Astrocyte (in vitro differentiated cells and primary cell): Measurements from ENCODE around the gene JMJD1C. TPM values are rescaled to one million over a fixed set of nuclear protein-coding genes. Genes with fewer than 3 reads are reported as not detected.

Experiments
- DNase-seq: peaks from one replicate; pipeline ENCODE4 v3.0.0-alpha.2; 2010; ENCODE audit warnings: low read depth
- FAIRE-seq: peaks from 2 replicates; lab custom pipeline; 2011; peaks lifted over from hg19 to GRCh38; lab: Jason Lieb, UNC
- H2AFZ ChIP-seq: 2 replicates; pipeline ENCODE4 v1.6.0; 2012; ENCODE audit warnings: low read depth, low read length, inconsistent platforms
- H3K27ac ChIP-seq: 2 replicates; pipeline ENCODE4 v1.5.1; 2011; ENCODE audit warnings: low read depth, low read length, inconsistent platforms
- H3K27me3 ChIP-seq: 2 replicates; pipeline ENCODE4 v1.6.0; 2011; ENCODE audit warnings: low read length, inconsistent platforms; ENCODE audit not compliant: insufficient read depth
- H3K36me3 ChIP-seq: 2 replicates; pipeline ENCODE4 v1.5.1; 2011; ENCODE audit warnings: low read length, inconsistent platforms; ENCODE audit not compliant: insufficient read depth
- H3K4me1 ChIP-seq: 2 replicates; pipeline ENCODE4 v1.5.1; 2011; ENCODE audit warnings: low read length, inconsistent platforms; ENCODE audit not compliant: insufficient read depth
- H3K4me2 ChIP-seq: 2 replicates; pipeline ENCODE4 v1.6.0; 2012; ENCODE audit warnings: low read length, inconsistent platforms
- H3K4me3 ChIP-seq: 2 replicates; pipeline ENCODE4 v1.5.1; 2011; ENCODE audit warnings: low read depth, mild to moderate bottlenecking, low read length, inconsistent platforms; ENCODE audit not compliant: insufficient read depth
- H3K79me2 ChIP-seq: 2 replicates; pipeline ENCODE4 v1.6.0; 2012; ENCODE audit warnings: mild to moderate bottlenecking, low read length, inconsistent platforms; ENCODE audit not compliant: insufficient read depth
- H3K9ac ChIP-seq: 2 replicates; pipeline ENCODE4 v1.6.0; 2012; ENCODE audit warnings: mild to moderate bottlenecking, low read length, inconsistent platforms
- H3K9me3 ChIP-seq: 2 replicates; pipeline ENCODE4 v1.5.1; 2012; ENCODE audit warnings: low read depth, mild to moderate bottlenecking, low read length, inconsistent platforms; ENCODE audit not compliant: insufficient read depth
- H4K20me1 ChIP-seq: 2 replicates; pipeline ENCODE4 v1.6.0; 2012; ENCODE audit warnings: low read length, inconsistent platforms; ENCODE audit not compliant: insufficient read depth
- H3K27ac Mint-ChIP-seq: one replicate; pipeline ENCODE4 v1.8.0; 2021; ENCODE audit warnings: mild to moderate bottlenecking, mixed read lengths; ENCODE audit not compliant: unreplicated experiment
- H3K27me3 Mint-ChIP-seq: one replicate; pipeline ENCODE4 v1.8.0; 2021; ENCODE audit warnings: low read depth, mixed read lengths; ENCODE audit not compliant: unreplicated experiment
- H3K36me3 Mint-ChIP-seq: one replicate; pipeline ENCODE4 v1.8.0; 2021; ENCODE audit warnings: low read depth, mixed read lengths; ENCODE audit not compliant: unreplicated experiment
- H3K4me1 Mint-ChIP-seq: one replicate; pipeline ENCODE4 v1.8.0; 2021; ENCODE audit warnings: low read depth, mixed read lengths; ENCODE audit not compliant: unreplicated experiment
- H3K4me3 Mint-ChIP-seq: one replicate; pipeline ENCODE4 v1.8.0; 2021; ENCODE audit warnings: mild to moderate bottlenecking, moderate library complexity, mixed read lengths; ENCODE audit not compliant: unreplicated experiment
- H3K9me3 Mint-ChIP-seq: one replicate; pipeline ENCODE4 v1.8.0; 2021; ENCODE audit warnings: mild to moderate bottlenecking, mixed read lengths; ENCODE audit not compliant: unreplicated experiment
- CTCF ChIP-seq: IDR thresholded peaks from 2 replicates; pipeline ENCODE4 v1.5.1; 2011; ENCODE audit warnings: low read depth, mild to moderate bottlenecking, inconsistent platforms, low read length, moderate library complexity; ENCODE audit not compliant: insufficient read depth
- EZH2 ChIP-seq: IDR thresholded peaks from 2 replicates; pipeline ENCODE4 v1.6.1; 2012; ENCODE audit warnings: mild to moderate bottlenecking, low read length, inconsistent platforms; ENCODE audit not compliant: insufficient read depth
- total RNA-seq: library from RNA; stranded (reverse); gene quantifications from 2 replicates; pipeline ENCODE4 v1.2.1, GENCODE V29; 2021

Gene JMJD1C
- total RNA-seq, 1 donor from 2014 or later = 61.0 TPM

GRCh38 chr10:63439607-63440006, 26.2 kb downstream of the JMJD1C start:
- Histone ChIP-seq H3K4me1 (peaks cover 9% of the 10 kb centered on the region), H3K9me3 (no peaks in the 10 kb centered on the region), H3K36me3 (no peaks in the 10 kb centered on the region), H4K20me1 (peaks cover 73% of the 10 kb centered on the region), H3K79me2 (peaks cover 94% of the 10 kb centered on the region), H3K27ac (no peak overlapping the region), H3K27me3 (no peaks in the 10 kb centered on the region), H2AFZ (no peak overlapping the region), H3K4me2 (no peak overlapping the region), H3K9ac (no peak overlapping the region), H3K4me3 (no peak overlapping the region)
- Mint-ChIP-seq H3K4me1 (peaks cover 15% of the 10 kb centered on the region), H3K27me3 (no peaks in the 10 kb centered on the region), H3K4me3 (no peak overlapping the region), H3K36me3 (peaks cover 3% of the 10 kb centered on the region), H3K27ac (no peak overlapping the region), H3K9me3 (no peaks in the 10 kb centered on the region)
- TF ChIP-seq EZH2 (no peak), CTCF (no peak)
- FAIRE-seq (no peak), DNase-seq (no peak)

GRCh38 chr10:63438506-63439498, 27.0 kb downstream of the JMJD1C start:
- peak overlapping the region; percentile 40 for H3K4me2 ChIP-seq
- peak; percentile 45 for DNase-seq
- H3K36me3 Mint-ChIP-seq = peaks cover 3% of the 10 kb centered on the region
- no peak overlapping the region for H3K9ac ChIP-seq
- peaks cover 97% of the 10 kb centered on the region for H3K79me2 ChIP-seq
- H3K4me3 Mint-ChIP-seq = no peak overlapping the region
- H3K4me1 ChIP-seq = peaks cover 9% of the 10 kb centered on the region
- H3K27me3 Mint-ChIP-seq = no peaks in the 10 kb centered on the region
- no peaks in the 10 kb centered on the region for H3K9me3 ChIP-seq
- H3K27me3 ChIP-seq = no peaks in the 10 kb centered on the region
- H3K36me3 ChIP-seq = no peaks in the 10 kb centered on the region
- H2AFZ ChIP-seq = no peak overlapping the region
- no peak for TF ChIP-seq CTCF
- TF ChIP-seq EZH2 = no peak
- H4K20me1 ChIP-seq = peaks cover 78% of the 10 kb centered on the region
- H3K4me3 ChIP-seq = no peak overlapping the region
- H3K27ac ChIP-seq = peak overlapping the region; percentile 33
- no peak for FAIRE-seq
- peaks cover 19% of the 10 kb centered on the region for H3K4me1 Mint-ChIP-seq
- no peaks in the 10 kb centered on the region for H3K9me3 Mint-ChIP-seq
- no peak overlapping the region for H3K27ac Mint-ChIP-seq
